Fibroblast of skin of left biceps (primary cell): ENCODE results near the gene TMPRSS2.
"Not testable (repeated sequence)": the region's sequence is repeated elsewhere in the genome, so short reads cannot be mapped to it uniquely, and the experiment has no call there.

ENCODE experiments used
- DNase-seq, 2 experiments: peaks; one replicate each; pipeline ENCODE4 v3.0.0-alpha.2; 2013; ENCODE audit warnings: low read depth in 2 of 2

TMPRSS2 gene

GRCh38 chr21:41426676-41427404, 81.1 kb downstream of the TMPRSS2 start:
- no peak for DNase-seq

- DNase-seq = no peak
Measured at GRCh38 chr21:41425954-41426675, 81.8 kb downstream of the TMPRSS2 start, which contains the start of gene MX1. TSS of gene MX1 (plus strand) at chr21:41426239. CDS start at chr21:41432071, 5,832 bp downstream.

GRCh38 chr21:41425588-41425953, 82.4 kb downstream of the TMPRSS2 start:
- DNase-seq = no peak

- not testable (repeated sequence) for DNase-seq
Measured at GRCh38 chr21:41423305-41423636, 84.7 kb downstream of the TMPRSS2 start.

GRCh38 chr21:41422546-41423304, 85.2 kb downstream of the TMPRSS2 start:
- DNase-seq = no peak

- not testable (repeated sequence) for DNase-seq
Measured at GRCh38 chr21:41420998-41421397, 87.0 kb downstream of the TMPRSS2 start.

GRCh38 chr21:41419921-41420862, 87.8 kb downstream of the TMPRSS2 start:
- DNase-seq = peak; percentile 76 to 77

- no peak for DNase-seq
Measured at GRCh38 chr21:41418956-41419680, 88.8 kb downstream of the TMPRSS2 start.

GRCh38 chr21:41418393-41418792, 89.6 kb downstream of the TMPRSS2 start:
- no peak for DNase-seq

- DNase-seq = not testable (repeated sequence)
Measured at GRCh38 chr21:41417505-41417904, 90.5 kb downstream of the TMPRSS2 start.
